H9 (cell line): Measurements from ENCODE around the gene SLC17A1. TPM values are rescaled to one million over a fixed set of nuclear protein-coding genes. Genes with fewer than 3 reads are reported as not detected.

Experiments
- DNase-seq: peaks from one replicate; pipeline ENCODE4 v3.0.0-alpha.2; 2017
- H2AFZ ChIP-seq: one replicate; pipeline ENCODE4 v1.6.1; 2013; ENCODE audit warnings: mild to moderate bottlenecking, low read length, control low read depth, moderate library complexity
- H2AK5ac ChIP-seq: 2 replicates; pipeline ENCODE4 v1.6.1; 2013; ENCODE audit warnings: low read length, control low read depth, mixed read lengths; ENCODE audit not compliant: insufficient read length
- H2BK120ac ChIP-seq: one replicate; pipeline ENCODE4 v1.6.1; 2013; ENCODE audit warnings: low read depth, mild to moderate bottlenecking, low read length, control low read depth, inconsistent platforms; ENCODE audit not compliant: poor library complexity, severe bottlenecking
- H2BK12ac ChIP-seq: 2 replicates; pipeline ENCODE4 v1.6.1; 2013; ENCODE audit warnings: low read length, control low read depth, mixed read lengths, low read depth; ENCODE audit not compliant: insufficient read length
- H2BK15ac ChIP-seq: 2 replicates; pipeline ENCODE4 v1.6.1; 2013; ENCODE audit warnings: low read depth, low read length, control low read depth
- H2BK20ac ChIP-seq: one replicate; pipeline ENCODE4 v1.6.1; 2013; ENCODE audit warnings: low read depth, mild to moderate bottlenecking, low read length, control low read depth, inconsistent platforms; ENCODE audit not compliant: poor library complexity, severe bottlenecking
- H2BK5ac ChIP-seq: 2 replicates; pipeline ENCODE4 v1.6.1; 2013; ENCODE audit warnings: low read length, control low read depth, mixed read lengths; ENCODE audit not compliant: insufficient read length
- H3K14ac ChIP-seq: 2 replicates; pipeline ENCODE4 v1.6.1; 2013; ENCODE audit warnings: low read length, control low read depth; ENCODE audit not compliant: insufficient read depth
- H3K18ac ChIP-seq: 2 replicates; pipeline ENCODE4 v1.6.1; 2013; ENCODE audit warnings: low read depth, mild to moderate bottlenecking, mixed read lengths, low read length, control low read depth; ENCODE audit not compliant: insufficient read length
- H3K23ac ChIP-seq: 2 replicates; pipeline ENCODE4 v1.6.1; 2013; ENCODE audit warnings: low read length, control low read depth, mixed read lengths, low read depth; ENCODE audit not compliant: insufficient read length
- H3K23me2 ChIP-seq: 2 replicates; pipeline ENCODE4 v1.6.1; 2013; ENCODE audit warnings: low read depth, mild to moderate bottlenecking, mixed read lengths, low read length, control low read depth; ENCODE audit not compliant: insufficient read length, poor library complexity, severe bottlenecking
- H3K27ac ChIP-seq: 2 replicates; pipeline ENCODE4 v1.5.1; 2013; ENCODE audit warnings: low read length, control low read depth, mixed read lengths, low read depth; ENCODE audit not compliant: insufficient read length
- H3K27me3 ChIP-seq: 2 replicates; pipeline ENCODE4 v1.6.1; 2013; ENCODE audit warnings: low read length, control low read depth, inconsistent platforms; ENCODE audit not compliant: insufficient read depth
- H3K4ac ChIP-seq: 2 replicates; pipeline ENCODE4 v1.6.1; 2013; ENCODE audit warnings: low read depth, mild to moderate bottlenecking, control low read depth, inconsistent platforms, low read length, moderate library complexity
- H3K4me1 ChIP-seq: 2 replicates; pipeline ENCODE4 v1.6.1; 2013; ENCODE audit warnings: low read length, control low read depth, inconsistent platforms; ENCODE audit not compliant: insufficient read depth
- H3K4me2 ChIP-seq: 2 replicates; pipeline ENCODE4 v1.6.1; 2013; ENCODE audit warnings: low read length, control low read depth, mixed read lengths; ENCODE audit not compliant: insufficient read length, insufficient read depth
- H3K56ac ChIP-seq: 2 replicates; pipeline ENCODE4 v1.6.1; 2013; ENCODE audit warnings: low read depth, mild to moderate bottlenecking, mixed read lengths, low read length, control low read depth; ENCODE audit not compliant: insufficient read length
- H3K79me1 ChIP-seq: 2 replicates; pipeline ENCODE4 v1.6.1; 2013; ENCODE audit warnings: low read depth, mild to moderate bottlenecking, moderate library complexity, low read length, control low read depth, inconsistent platforms; ENCODE audit not compliant: insufficient read depth, poor library complexity, severe bottlenecking
- H3K79me2 ChIP-seq: 2 replicates; pipeline ENCODE4 v1.6.1; 2013; ENCODE audit warnings: low read length, control low read depth, inconsistent platforms; ENCODE audit not compliant: insufficient read depth
- H3K9ac ChIP-seq: 2 replicates; pipeline ENCODE4 v1.6.1; 2013; ENCODE audit warnings: low read length, control low read depth, mixed read lengths; ENCODE audit not compliant: insufficient read length; ENCODE audit errors: extremely low read depth
- H3K9me3 ChIP-seq: one replicate; pipeline ENCODE4 v1.6.1; 2013; ENCODE audit warnings: low read depth, low read length, inconsistent platforms; ENCODE audit not compliant: control insufficient read depth
- H3T11ph ChIP-seq: one replicate; pipeline ENCODE4 v1.6.1; 2013; ENCODE audit warnings: mild to moderate bottlenecking, low read length, control low read depth, inconsistent platforms
- H4K20me1 ChIP-seq: one replicate; pipeline ENCODE4 v1.6.1; 2013; ENCODE audit not compliant: control insufficient read depth, insufficient read length, insufficient read depth
- H4K5ac ChIP-seq: 2 replicates; pipeline ENCODE4 v1.6.1; 2013; ENCODE audit warnings: low read depth, mild to moderate bottlenecking, mixed read lengths, low read length, control low read depth; ENCODE audit not compliant: insufficient read length
- H4K8ac ChIP-seq: replicated peaks from 2 replicates; pipeline ENCODE4 v1.6.1; 2013; ENCODE audit warnings: low read length, control low read depth, mixed read lengths, low read depth; ENCODE audit not compliant: insufficient read length
- H4K91ac ChIP-seq: 2 replicates; pipeline ENCODE4 v1.6.1; 2013; ENCODE audit warnings: low read depth, mild to moderate bottlenecking, moderate library complexity, mixed read lengths, low read length, control low read depth; ENCODE audit not compliant: insufficient read length
- H3K27ac Mint-ChIP-seq, 3 experiments: 2 replicates in 2 of 3; 3 replicates in 1 of 3; pipeline ENCODE4 v1.8.0; 2020 to 2021; ENCODE audit warnings: mixed read lengths in 3 of 3, mild to moderate bottlenecking in 1 of 3, moderate library complexity in 1 of 3
- H3K27me3 Mint-ChIP-seq: 2 replicates; pipeline ENCODE4 v1.8.0; 2021; ENCODE audit warnings: low read depth, mild to moderate bottlenecking, moderate library complexity, mixed read lengths
- H3K36me3 Mint-ChIP-seq, 3 experiments: 2 replicates in 2 of 3; 3 replicates in 1 of 3; pipeline ENCODE4 v1.8.0; 2020 to 2021; ENCODE audit warnings: low read depth in 3 of 3, mixed read lengths in 3 of 3; ENCODE audit not compliant: insufficient read depth in 1 of 3
- H3K4me1 Mint-ChIP-seq, 2 experiments: 2 replicates each; pipeline ENCODE4 v1.8.0; 2020; ENCODE audit warnings: mixed read lengths in 2 of 2
- H3K4me3 Mint-ChIP-seq, 2 experiments: 2 replicates in 1 of 2; 3 replicates in 1 of 2; pipeline ENCODE4 v1.8.0; 2020 to 2021; ENCODE audit warnings: mild to moderate bottlenecking in 2 of 2, mixed read lengths in 2 of 2, moderate library complexity in 1 of 2
- H3K9me3 Mint-ChIP-seq, 2 experiments: 2 replicates in 1 of 2; 3 replicates in 1 of 2; pipeline ENCODE4 v1.8.0; 2020; ENCODE audit warnings: mild to moderate bottlenecking in 2 of 2, mixed read lengths in 2 of 2, moderate library complexity in 1 of 2
- CTCF ChIP-seq: fragments of 200-600 bp; sonication (generic); conservative IDR thresholded peaks from 3 replicates; pipeline ENCODE4 v1.8.0; 2021; ENCODE audit warnings: antibody characterized with exemption, mild to moderate bottlenecking
- total RNA-seq: library from RNA; stranded (reverse); gene quantifications from 2 replicates; pipeline ENCODE4 v1.2.1, GENCODE V29; 2021

SLC17A1 gene
- total RNA-seq, 1 experiment from 2014 or later: not detected

DNA sequence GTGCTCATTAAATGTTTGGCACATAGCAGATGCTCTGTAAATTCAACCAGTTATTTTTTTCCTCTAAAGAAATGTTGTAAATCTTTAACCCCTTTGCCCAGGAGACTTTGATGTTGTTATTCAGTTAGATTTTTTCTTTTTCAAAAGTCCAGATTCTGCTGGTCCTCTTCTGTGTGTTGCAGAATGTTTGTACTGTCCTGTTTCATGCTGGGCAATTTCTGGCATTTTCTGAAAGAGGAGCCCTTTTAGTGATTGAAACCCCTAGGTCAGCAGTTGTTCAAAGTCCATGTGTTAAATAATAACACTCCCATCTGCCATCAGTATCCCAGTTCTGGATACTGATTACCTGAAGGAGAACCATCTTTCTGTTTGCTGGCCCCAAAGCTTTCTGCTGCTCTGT is 1.3 kb upstream of the SLC17A1 start:
- H3K27me3 ChIP-seq: no peaks in the 10 kb centered on the region
- no peak overlapping the region for H3K4ac ChIP-seq
- TF ChIP-seq CTCF: no peak
- no peak overlapping the region for H4K8ac ChIP-seq
- no peak overlapping the region for H2AFZ ChIP-seq
- Mint-ChIP-seq H3K4me1 (no peaks in the 10 kb centered on the region), H3K27me3 (no peaks in the 10 kb centered on the region), H3K4me3 (no peak overlapping the region), H3K9me3 (no peaks in the 10 kb centered on the region), H3K27ac (no peak overlapping the region), H3K36me3 (no peaks in the 10 kb centered on the region)
- no peak overlapping the region for H3K9ac ChIP-seq
- H3K4me1 ChIP-seq: no peaks in the 10 kb centered on the region
- H2BK15ac ChIP-seq: no peak overlapping the region
- no peak overlapping the region for H2BK20ac ChIP-seq
- no peak overlapping the region for H3K18ac ChIP-seq
- no peak overlapping the region for H3K14ac ChIP-seq
- H3K23ac ChIP-seq: no peak overlapping the region
- no peak overlapping the region for H4K91ac ChIP-seq
- H2BK12ac ChIP-seq: no peak overlapping the region
- no peak overlapping the region for H3K56ac ChIP-seq
- H3K4me2 ChIP-seq: no peak overlapping the region
- no peak overlapping the region for H3K27ac ChIP-seq
- H3K79me2 ChIP-seq: no peaks in the 10 kb centered on the region
- no peaks in the 10 kb centered on the region for H3K79me1 ChIP-seq
- no peak overlapping the region for H4K5ac ChIP-seq
- no peak overlapping the region for H2BK5ac ChIP-seq
- DNase-seq: no peak
- H2AK5ac ChIP-seq: no peak overlapping the region
- H3K9me3 ChIP-seq: no peaks in the 10 kb centered on the region
- H4K20me1 ChIP-seq: no peaks in the 10 kb centered on the region
- no peak overlapping the region for H2BK120ac ChIP-seq
- H3K23me2 ChIP-seq: no peaks in the 10 kb centered on the region
- no peak overlapping the region for H3T11ph ChIP-seq
